Endodermal cell (in vitro differentiated cells): ENCODE results near the gene BPI. TPM values are rescaled to one million over a fixed set of nuclear protein-coding genes. Genes with fewer than 3 reads are reported as not detected.

Experiments
- DNase-seq: peaks from one replicate; pipeline ENCODE4 v3.0.0-alpha.2; 2017
- H3K27ac ChIP-seq: 2 replicates; pipeline ENCODE4 v1.5.1; 2013; ENCODE audit warnings: mild to moderate bottlenecking, low read depth, low read length, moderate library complexity
- H3K27me3 ChIP-seq: 2 replicates; pipeline ENCODE4 v1.6.1; 2013; ENCODE audit warnings: mild to moderate bottlenecking, low read length, moderate library complexity; ENCODE audit not compliant: insufficient read depth, control insufficient read depth, poor library complexity, severe bottlenecking
- H3K36me3 ChIP-seq: 2 replicates; pipeline ENCODE4 v1.7.0; 2013; ENCODE audit warnings: mild to moderate bottlenecking, low read length, moderate library complexity; ENCODE audit not compliant: control insufficient read depth, insufficient read depth
- H3K4me1 ChIP-seq: one replicate; pipeline ENCODE4 v1.7.0; 2013; ENCODE audit warnings: low read length; ENCODE audit not compliant: control insufficient read depth, insufficient read depth
- H3K4me3 ChIP-seq: 2 replicates; pipeline ENCODE4 v1.5.1; 2013; ENCODE audit warnings: mild to moderate bottlenecking, low read length, moderate library complexity
- H3K9ac ChIP-seq: 2 replicates; pipeline ENCODE4 v1.6.1; 2013; ENCODE audit warnings: mild to moderate bottlenecking, low read length, moderate library complexity; ENCODE audit not compliant: poor library complexity, severe bottlenecking; ENCODE audit errors: extremely low read depth
- H3K9me3 ChIP-seq: 2 replicates; pipeline ENCODE4 v1.6.1; 2013; ENCODE audit warnings: mild to moderate bottlenecking, low read length, moderate library complexity; ENCODE audit not compliant: control insufficient read depth
- H3K27ac Mint-ChIP-seq: 2 replicates; pipeline ENCODE4 v1.8.0; 2020; ENCODE audit warnings: mixed read lengths
- H3K27me3 Mint-ChIP-seq: 2 replicates; pipeline ENCODE4 v1.8.0; 2021; ENCODE audit warnings: mild to moderate bottlenecking, mixed read lengths; ENCODE audit not compliant: insufficient read depth
- H3K36me3 Mint-ChIP-seq: 2 replicates; pipeline ENCODE4 v1.8.0; 2020; ENCODE audit warnings: low read depth, mixed read lengths
- H3K4me1 Mint-ChIP-seq: 2 replicates; pipeline ENCODE4 v1.8.0; 2020; ENCODE audit warnings: mixed read lengths
- H3K4me3 Mint-ChIP-seq: 2 replicates; pipeline ENCODE4 v1.8.0; 2020; ENCODE audit warnings: mild to moderate bottlenecking, moderate library complexity, mixed read lengths
- H3K9me3 Mint-ChIP-seq: 2 replicates; pipeline ENCODE4 v1.8.0; 2020; ENCODE audit warnings: mild to moderate bottlenecking, mixed read lengths
- whole genome bisulfite sequencing, 2 experiments: methylation state at CpG; one replicate each; pipeline versions ENCODE4 v1.1.5 to v1.1.7; 2013; ENCODE audit warnings: missing lambda C conversion rate in 2 of 2, mixed read lengths in 1 of 2; ENCODE audit not compliant: insufficient coverage in 1 of 2, insufficient read length in 1 of 2; 5-methylcytosine and 5-hydroxymethylcytosine counted together
- total RNA-seq, 2 donors: library from RNA; stranded (reverse); fragmentation: NEBNext Ultra II Directional in 1 of 2; extraction: Animal tissue kit (Norgen Biotek cat#: 25700) in 1 of 2; gene quantifications; 2 replicates in 1 of 2; 3 replicates in 1 of 2; pipeline ENCODE4 v1.2.1, GENCODE V29; 2021
- TF ChIP-seq, protein P1 (sequence below): fragments of 200-600 bp; sonication (generic); conservative IDR thresholded peaks from 2 replicates; pipeline ENCODE4 v1.5.0; 2021; ENCODE audit warnings: antibody characterized with exemption, mild to moderate bottlenecking

The BPI gene
- total RNA-seq, 2 donors from 2014 or later: not detected

GRCh38 chr20:38295811-38296210 is 8.1 kb upstream of the BPI start:
- Histone ChIP-seq H3K9me3 (no peaks in the 10 kb centered on the region), H3K9ac (no peak overlapping the region), H3K27me3 (no peaks in the 10 kb centered on the region), H3K36me3 (no peaks in the 10 kb centered on the region), H3K27ac (no peak overlapping the region), H3K4me1 (no peaks in the 10 kb centered on the region), H3K4me3 (no peak overlapping the region)
- H3K27ac Mint-ChIP-seq: no peak overlapping the region
- H3K4me3 Mint-ChIP-seq: no peak overlapping the region
- no peaks in the 10 kb centered on the region for H3K9me3 Mint-ChIP-seq
- no peaks in the 10 kb centered on the region for H3K27me3 Mint-ChIP-seq
- H3K4me1 Mint-ChIP-seq: peaks cover 3% of the 10 kb centered on the region
- TF ChIP-seq, protein P1, sequence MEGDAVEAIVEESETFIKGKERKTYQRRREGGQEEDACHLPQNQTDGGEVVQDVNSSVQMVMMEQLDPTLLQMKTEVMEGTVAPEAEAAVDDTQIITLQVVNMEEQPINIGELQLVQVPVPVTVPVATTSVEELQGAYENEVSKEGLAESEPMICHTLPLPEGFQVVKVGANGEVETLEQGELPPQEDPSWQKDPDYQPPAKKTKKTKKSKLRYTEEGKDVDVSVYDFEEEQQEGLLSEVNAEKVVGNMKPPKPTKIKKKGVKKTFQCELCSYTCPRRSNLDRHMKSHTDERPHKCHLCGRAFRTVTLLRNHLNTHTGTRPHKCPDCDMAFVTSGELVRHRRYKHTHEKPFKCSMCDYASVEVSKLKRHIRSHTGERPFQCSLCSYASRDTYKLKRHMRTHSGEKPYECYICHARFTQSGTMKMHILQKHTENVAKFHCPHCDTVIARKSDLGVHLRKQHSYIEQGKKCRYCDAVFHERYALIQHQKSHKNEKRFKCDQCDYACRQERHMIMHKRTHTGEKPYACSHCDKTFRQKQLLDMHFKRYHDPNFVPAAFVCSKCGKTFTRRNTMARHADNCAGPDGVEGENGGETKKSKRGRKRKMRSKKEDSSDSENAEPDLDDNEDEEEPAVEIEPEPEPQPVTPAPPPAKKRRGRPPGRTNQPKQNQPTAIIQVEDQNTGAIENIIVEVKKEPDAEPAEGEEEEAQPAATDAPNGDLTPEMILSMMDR: no peak
- H3K36me3 Mint-ChIP-seq: no peaks in the 10 kb centered on the region
- 90 to 100% methylated on average over 2 to 5 of the region's 5 CpGs for WGBS, 2 experiments
- DNase-seq: no peak

DNA sequence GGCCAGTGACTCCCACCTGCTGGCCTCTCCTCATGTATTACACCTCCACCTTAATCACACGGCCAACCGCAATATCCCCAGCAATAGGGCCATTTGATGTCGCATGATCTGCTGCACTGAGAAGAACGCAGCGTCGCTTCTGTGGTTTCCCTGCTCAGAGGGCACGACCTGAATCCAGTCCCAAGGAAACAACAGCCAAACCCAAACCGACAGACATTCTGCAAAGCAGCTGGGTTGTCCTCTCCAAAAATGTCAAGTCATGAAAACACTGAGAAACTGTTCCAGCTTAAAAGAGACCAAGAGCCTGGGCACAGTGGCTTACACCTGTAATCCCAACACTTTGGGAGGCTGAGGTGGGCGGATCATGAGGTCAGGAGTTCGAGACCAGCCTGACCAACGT is 7.5 kb upstream of the BPI start:
- no peak for DNase-seq
- H3K27ac Mint-ChIP-seq: no peak overlapping the region
- WGBS, 2 experiments: 93 to 96% methylated on average over 10 to 11 of the region's 11 CpGs

GRCh38 chr20:38297916-38298674 is 5.9 kb upstream of the BPI start:
- WGBS, 2 experiments: 91 to 95% methylated on average over 5 to 7 of the region's 7 CpGs

More for the DNA sequence above, 7.5 kb upstream of the BPI start:
- Mint-ChIP-seq H3K36me3 (no peaks in the 10 kb centered on the region), H3K4me3 (no peak overlapping the region), H3K4me1 (no peaks in the 10 kb centered on the region), H3K27me3 (no peaks in the 10 kb centered on the region), H3K9me3 (no peaks in the 10 kb centered on the region)
- no peaks in the 10 kb centered on the region for H3K9me3 ChIP-seq
- H3K27me3 ChIP-seq: no peaks in the 10 kb centered on the region
- H3K4me1 ChIP-seq: no peaks in the 10 kb centered on the region
- no peak overlapping the region for H3K4me3 ChIP-seq
- TF ChIP-seq, protein P1: no peak
- no peak overlapping the region for H3K27ac ChIP-seq
- H3K36me3 ChIP-seq: no peaks in the 10 kb centered on the region
- no peak overlapping the region for H3K9ac ChIP-seq

More at GRCh38 chr20:38297916-38298674, 5.9 kb upstream of the BPI start:
- no peaks in the 10 kb centered on the region for H3K27me3 ChIP-seq
- Mint-ChIP-seq H3K9me3 (no peaks in the 10 kb centered on the region), H3K4me3 (no peak overlapping the region), H3K36me3 (no peaks in the 10 kb centered on the region), H3K27ac (no peak overlapping the region), H3K27me3 (no peaks in the 10 kb centered on the region), H3K4me1 (no peaks in the 10 kb centered on the region)
- no peak overlapping the region for H3K9ac ChIP-seq
- H3K27ac ChIP-seq: peak overlapping the region; percentile 89
- TF ChIP-seq, protein P1: no peak
- H3K9me3 ChIP-seq: no peaks in the 10 kb centered on the region
- H3K4me1 ChIP-seq: no peaks in the 10 kb centered on the region
- DNase-seq: no peak
- H3K36me3 ChIP-seq: no peaks in the 10 kb centered on the region
- no peak overlapping the region for H3K4me3 ChIP-seq
